Hepatocyte (in vitro differentiated cells): Measurements from ENCODE around the gene SLC29A3. TPM values are rescaled to one million over a fixed set of nuclear protein-coding genes. Genes with fewer than 3 reads are reported as not detected.

Experiments used
- DNase-seq: peaks from one replicate; pipeline ENCODE4 v3.0.0-alpha.2; 2016; ENCODE audit warnings: low spot score
- H2AFZ ChIP-seq: fragments of 200-600 bp; sonication (generic); 2 replicates; pipeline ENCODE4 v1.6.0; 2016; ENCODE audit warnings: antibody characterized with exemption, mild to moderate bottlenecking
- H3K27ac ChIP-seq: fragments of 200-600 bp; sonication (generic); 2 replicates; pipeline ENCODE4 v1.5.1; 2016; ENCODE audit warnings: mild to moderate bottlenecking
- H3K27me3 ChIP-seq: fragments of 200-600 bp; sonication (generic); 2 replicates; pipeline ENCODE4 v1.6.1; 2016
- H3K36me3 ChIP-seq: fragments of 200-600 bp; sonication (generic); replicated peaks from 2 replicates; pipeline ENCODE4 v1.5.1; 2016; ENCODE audit warnings: low read depth; ENCODE audit not compliant: insufficient read depth
- H3K4me1 ChIP-seq: fragments of 200-600 bp; sonication (generic); 2 replicates; pipeline ENCODE4 v1.5.1; 2016; ENCODE audit warnings: mild to moderate bottlenecking, moderate library complexity; ENCODE audit not compliant: insufficient read depth
- H3K4me2 ChIP-seq: fragments of 200-600 bp; sonication (generic); 2 replicates; pipeline ENCODE4 v1.6.0; 2016
- H3K4me3 ChIP-seq: fragments of 200-600 bp; sonication (generic); 2 replicates; pipeline ENCODE4 v1.5.1; 2016; ENCODE audit warnings: mild to moderate bottlenecking
- H3K79me2 ChIP-seq: fragments of 200-600 bp; sonication (generic); 2 replicates; pipeline ENCODE4 v1.6.0; 2017; ENCODE audit warnings: mild to moderate bottlenecking
- H3K9me2 ChIP-seq: fragments of 200-600 bp; sonication (generic); replicated peaks from 2 replicates; pipeline ENCODE4 v1.6.0; 2017; ENCODE audit warnings: mild to moderate bottlenecking; ENCODE audit not compliant: insufficient read depth
- H3K9me3 ChIP-seq: fragments of 200-600 bp; sonication (generic); 2 replicates; pipeline ENCODE4 v1.5.1; 2016; ENCODE audit warnings: low read depth, mild to moderate bottlenecking
- H4K20me1 ChIP-seq: fragments of 200-600 bp; sonication (generic); 2 replicates; pipeline ENCODE4 v1.6.0; 2016; ENCODE audit warnings: mild to moderate bottlenecking; ENCODE audit not compliant: insufficient read depth, poor library complexity, severe bottlenecking
- EZH2 ChIP-seq: fragments of 200-600 bp; sonication (generic); IDR thresholded peaks from 2 replicates; pipeline ENCODE4 v1.6.1; 2016; ENCODE audit warnings: antibody characterized with exemption, mild to moderate bottlenecking, borderline replicate concordance
- EZH2phosphoT487 ChIP-seq: fragments of 200-600 bp; sonication (generic); IDR thresholded peaks from one replicate; pipeline ENCODE4 v1.6.1; 2018; ENCODE audit warnings: antibody characterized with exemption, mild to moderate bottlenecking, low read depth, moderate library complexity; ENCODE audit not compliant: unreplicated experiment, severe bottlenecking
- WGBS: methylation state at CpG from one replicate; pipeline ENCODE4 v1.1.6; 2016; ENCODE audit warnings: low lambda C conversion rate; ENCODE audit errors: missing lambda C conversion rate; 5-methylcytosine and 5-hydroxymethylcytosine counted together
- polyA plus RNA-seq: library from polyadenylated mRNA; unstranded; fragments of >200 nt; fragmentation: Nextera tagmentation; extraction: Ambion mirVana; gene quantifications from 2 replicates; pipeline ENCODE4 v1.2.1, GENCODE V29; 2016
- total RNA-seq: library from RNA; depleted of rRNA; stranded (reverse); fragments of >200 nt; gene quantifications from 2 replicates; pipeline ENCODE4 v1.2.3, GENCODE V29; 2014
- TF ChIP-seq, protein P1 (sequence below): fragments of 200-600 bp; sonication (generic); IDR thresholded peaks from 2 replicates; pipeline ENCODE4 v1.5.1; 2016; ENCODE audit warnings: antibody characterized with exemption, mild to moderate bottlenecking; ENCODE audit not compliant: poor library complexity

SLC29A3 gene
- total and polyA plus RNA-seq, 2 experiments from 2014 or later: 8.4 to 12.0 TPM

DNA sequence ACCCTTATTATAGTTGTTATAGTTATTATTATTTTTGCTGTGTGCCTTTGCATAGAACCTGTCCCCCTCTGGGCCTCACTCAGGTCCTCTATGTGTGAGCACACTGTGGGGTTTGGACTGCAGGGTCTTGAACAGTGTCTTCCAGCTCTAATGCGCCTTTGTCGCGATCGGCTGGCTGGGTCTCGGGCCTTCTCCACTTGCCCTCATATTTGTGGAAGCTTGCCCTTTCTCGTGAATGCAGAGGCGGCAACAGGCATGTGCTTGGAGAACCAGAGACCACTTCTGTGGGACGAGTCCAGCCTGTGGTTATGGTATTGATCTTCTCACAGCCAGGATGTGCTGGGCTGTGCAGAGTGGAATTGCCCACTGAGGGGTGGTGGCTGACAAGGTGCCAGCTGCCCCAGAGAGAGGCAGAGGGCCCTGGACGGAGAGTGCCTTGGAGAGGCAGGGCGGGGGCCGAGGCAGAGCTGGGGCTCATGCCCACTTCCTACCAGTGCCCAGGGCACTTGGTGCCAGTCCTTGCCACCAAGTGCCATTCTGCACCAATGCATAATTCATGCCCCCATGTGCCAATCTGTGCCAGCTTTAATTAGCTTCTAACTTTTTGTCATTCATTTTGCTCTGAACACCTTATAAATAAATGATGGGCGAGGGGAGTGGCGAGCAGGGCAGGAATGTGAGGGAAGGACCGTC, 70.9 kb downstream of the SLC29A3 start:
- no peaks in the 10 kb centered on the region for H3K36me3 ChIP-seq
- no peaks in the 10 kb centered on the region for H3K9me3 ChIP-seq
- no peak overlapping the region for H3K27ac ChIP-seq
- no peaks in the 10 kb centered on the region for H3K9me2 ChIP-seq
- 88% methylated on average over 14 of the region's 14 CpGs for WGBS
- H3K4me1 ChIP-seq: no peaks in the 10 kb centered on the region
- DNase-seq: no peak
- no peaks in the 10 kb centered on the region for H3K79me2 ChIP-seq
- no peak overlapping the region for H3K4me2 ChIP-seq
- H4K20me1 ChIP-seq: no peaks in the 10 kb centered on the region
- no peak overlapping the region for H3K4me3 ChIP-seq
- H2AFZ ChIP-seq: no peak overlapping the region
- TF ChIP-seq EZH2: no peak
- no peak for TF ChIP-seq EZH2phosphoT487
- TF ChIP-seq, protein P1, sequence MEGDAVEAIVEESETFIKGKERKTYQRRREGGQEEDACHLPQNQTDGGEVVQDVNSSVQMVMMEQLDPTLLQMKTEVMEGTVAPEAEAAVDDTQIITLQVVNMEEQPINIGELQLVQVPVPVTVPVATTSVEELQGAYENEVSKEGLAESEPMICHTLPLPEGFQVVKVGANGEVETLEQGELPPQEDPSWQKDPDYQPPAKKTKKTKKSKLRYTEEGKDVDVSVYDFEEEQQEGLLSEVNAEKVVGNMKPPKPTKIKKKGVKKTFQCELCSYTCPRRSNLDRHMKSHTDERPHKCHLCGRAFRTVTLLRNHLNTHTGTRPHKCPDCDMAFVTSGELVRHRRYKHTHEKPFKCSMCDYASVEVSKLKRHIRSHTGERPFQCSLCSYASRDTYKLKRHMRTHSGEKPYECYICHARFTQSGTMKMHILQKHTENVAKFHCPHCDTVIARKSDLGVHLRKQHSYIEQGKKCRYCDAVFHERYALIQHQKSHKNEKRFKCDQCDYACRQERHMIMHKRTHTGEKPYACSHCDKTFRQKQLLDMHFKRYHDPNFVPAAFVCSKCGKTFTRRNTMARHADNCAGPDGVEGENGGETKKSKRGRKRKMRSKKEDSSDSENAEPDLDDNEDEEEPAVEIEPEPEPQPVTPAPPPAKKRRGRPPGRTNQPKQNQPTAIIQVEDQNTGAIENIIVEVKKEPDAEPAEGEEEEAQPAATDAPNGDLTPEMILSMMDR: no peak
- peaks cover 5% of the 10 kb centered on the region for H3K27me3 ChIP-seq

DNA sequence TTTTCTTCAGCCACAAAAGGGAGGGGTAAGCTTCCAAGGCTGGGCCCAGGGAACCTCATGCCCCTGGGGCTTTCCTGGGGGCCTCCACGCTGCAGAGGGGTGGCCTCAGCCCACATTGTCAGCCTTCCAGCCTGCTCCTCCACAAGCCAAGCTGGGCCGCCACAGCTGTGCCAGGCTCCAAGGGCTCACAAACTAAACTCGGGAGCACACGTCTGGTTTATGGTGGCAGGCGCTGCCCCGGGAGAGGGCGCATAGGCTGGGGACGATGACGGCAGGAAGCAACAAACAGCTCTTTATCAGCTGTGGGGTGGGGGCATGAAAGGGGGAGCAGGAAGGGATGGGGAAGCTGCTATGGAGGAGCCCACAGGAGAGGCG, 71.4 kb downstream of the SLC29A3 start:
- no peak for DNase-seq

DNA sequence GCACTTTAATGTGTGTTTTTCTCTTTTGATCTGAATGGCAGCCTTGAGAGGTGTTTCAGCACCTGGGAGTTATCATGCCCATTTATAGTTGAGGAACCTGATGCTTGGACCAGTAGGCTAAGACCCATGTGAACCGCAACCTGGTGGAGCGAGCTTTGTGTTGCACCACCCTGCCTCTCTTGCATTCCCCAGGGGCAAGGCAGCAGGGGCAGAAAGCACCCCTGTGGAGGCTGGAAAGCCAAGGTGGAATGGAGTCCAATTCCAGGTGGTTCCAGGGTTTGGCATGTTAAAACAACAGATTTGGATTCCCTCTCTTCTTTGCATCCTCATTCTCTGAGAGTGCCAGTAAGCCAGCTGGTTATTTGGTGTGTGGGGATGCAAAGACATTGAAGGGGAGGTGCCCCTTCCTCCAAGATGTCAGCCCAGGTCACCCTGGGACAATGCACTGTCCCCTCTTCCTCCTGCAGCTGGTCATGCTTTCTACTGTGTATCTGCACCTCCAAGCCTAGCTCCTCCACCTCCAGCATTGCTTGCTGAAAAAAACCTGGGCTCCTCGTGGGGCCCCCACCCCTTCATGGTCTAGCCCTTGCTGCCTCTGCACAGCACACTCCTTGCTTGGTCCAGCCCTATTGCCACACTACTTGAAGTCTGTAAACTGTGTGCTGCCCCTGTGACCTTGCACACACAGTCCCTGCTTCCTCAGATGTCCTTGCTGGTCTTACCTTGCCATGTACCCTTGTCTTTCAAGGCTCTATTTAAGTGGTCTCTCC, 72.0 kb downstream of the SLC29A3 start:
- DNase-seq: no peak
- no peak overlapping the region for H2AFZ ChIP-seq
- WGBS: 78% methylated on average over 3 of the region's 3 CpGs
- H3K4me2 ChIP-seq: no peak overlapping the region
- no peak overlapping the region for H3K27ac ChIP-seq
- no peaks in the 10 kb centered on the region for H4K20me1 ChIP-seq
- no peaks in the 10 kb centered on the region for H3K79me2 ChIP-seq
- no peaks in the 10 kb centered on the region for H3K36me3 ChIP-seq
- TF ChIP-seq, protein P1: no peak
- TF ChIP-seq EZH2: no peak
- no peak for TF ChIP-seq EZH2phosphoT487
- peaks cover 5% of the 10 kb centered on the region for H3K27me3 ChIP-seq
- no peak overlapping the region for H3K4me3 ChIP-seq
- H3K9me3 ChIP-seq: no peaks in the 10 kb centered on the region
- H3K9me2 ChIP-seq: no peaks in the 10 kb centered on the region
- H3K4me1 ChIP-seq: no peaks in the 10 kb centered on the region

More for the DNA sequence above, 71.4 kb downstream of the SLC29A3 start:
- H3K36me3 ChIP-seq: no peaks in the 10 kb centered on the region
- H3K4me2 ChIP-seq: no peak overlapping the region
- TF ChIP-seq, protein P1: no peak
- TF ChIP-seq EZH2phosphoT487 (no peak), EZH2 (no peak)
- no peak overlapping the region for H3K27ac ChIP-seq
- H3K27me3 ChIP-seq: peaks cover 5% of the 10 kb centered on the region
- no peaks in the 10 kb centered on the region for H3K4me1 ChIP-seq
- H3K9me3 ChIP-seq: no peaks in the 10 kb centered on the region
- 53% methylated on average over 10 of the region's 10 CpGs for WGBS
- no peak overlapping the region for H3K4me3 ChIP-seq
- H3K79me2 ChIP-seq: no peaks in the 10 kb centered on the region
- H3K9me2 ChIP-seq: no peaks in the 10 kb centered on the region
- no peaks in the 10 kb centered on the region for H4K20me1 ChIP-seq
- no peak overlapping the region for H2AFZ ChIP-seq
